H1 (cell line): ENCODE results near the gene CA7. TPM values are rescaled to one million over a fixed set of nuclear protein-coding genes. Genes with fewer than 3 reads are reported as not detected.

Source experiments
- CTCF ChIA-PET: fragments of 300-600 bp; sonication (Branson Sonifier 250); formaldehyde crosslinking; loops from one replicate; lab custom pipeline; 2021; ENCODE audit not compliant: partially characterized antibody; lab: Charles Lee
- POLR2A ChIA-PET: fragments of 300-600 bp; sonication (Branson Sonifier 250); formaldehyde crosslinking; loops from one replicate; lab custom pipeline; 2021; ENCODE audit warnings: inconsistent platforms; ENCODE audit not compliant: partially characterized antibody; lab: Charles Lee
- DNase-seq, 2 experiments: peaks; one replicate each; pipeline versions ENCODE4 v3.0.0 to v3.0.0-alpha.2; 2010 to 2022; ENCODE audit warnings: low spot score in 2 of 2, low read depth in 1 of 2, mixed read lengths in 1 of 2
- FAIRE-seq: peaks from 2 replicates; lab custom pipeline; 2011; peaks lifted over from hg19 to GRCh38; lab: Jason Lieb, UNC
- H2AFZ ChIP-seq: 2 replicates; pipeline ENCODE4 v1.8.1; 2012; ENCODE audit warnings: low read length, inconsistent platforms
- H2AK5ac ChIP-seq: 2 replicates; pipeline ENCODE4 v1.6.1; 2013; ENCODE audit warnings: low read depth, low read length
- H2BK120ac ChIP-seq: replicated peaks from 2 replicates; pipeline ENCODE3; 2013; ENCODE audit warnings: low read depth, low read length, inconsistent platforms
- H2BK12ac ChIP-seq: 2 replicates; pipeline ENCODE4 v1.6.1; 2013; ENCODE audit warnings: low read depth, low read length
- H2BK15ac ChIP-seq: 2 replicates; pipeline ENCODE4 v1.6.1; 2013; ENCODE audit warnings: low read length
- H2BK20ac ChIP-seq: 2 replicates; pipeline ENCODE4 v1.6.1; 2013; ENCODE audit warnings: low read length
- H2BK5ac ChIP-seq: 2 replicates; pipeline ENCODE4 v1.6.1; 2013; ENCODE audit warnings: low read depth, low read length
- H3K14ac ChIP-seq: 2 replicates; pipeline ENCODE4 v1.6.1; 2013; ENCODE audit warnings: inconsistent platforms; ENCODE audit not compliant: insufficient read length
- H3K18ac ChIP-seq: 2 replicates; pipeline ENCODE4 v1.6.1; 2013; ENCODE audit warnings: low read length; ENCODE audit errors: extremely low read depth
- H3K23ac ChIP-seq: 2 replicates; pipeline ENCODE4 v1.6.1; 2013; ENCODE audit warnings: inconsistent platforms; ENCODE audit not compliant: insufficient read length
- H3K23me2 ChIP-seq: 2 replicates; pipeline ENCODE4 v1.6.1; 2013; ENCODE audit warnings: low read depth, low read length
- H3K27ac ChIP-seq: 2 replicates; pipeline ENCODE4 v1.6.1; 2011; ENCODE audit warnings: low read depth, low read length, inconsistent platforms
- H3K27me3 ChIP-seq, 4 experiments: replicated peaks in 1 of 4; 1 replicate in 1 of 4; 2 replicates in 3 of 4; pipeline versions ENCODE4 v1.6.1 to v1.8.1; 2011 to 2013; ENCODE audit warnings: low read length in 3 of 4, mild to moderate bottlenecking in 3 of 4, inconsistent platforms in 2 of 4, mixed read lengths in 2 of 4, moderate library complexity in 1 of 4; ENCODE audit not compliant: control insufficient read depth in 3 of 4, insufficient read depth in 3 of 4; ENCODE audit errors: extremely low read depth in 1 of 4
- H3K36me3 ChIP-seq, 4 experiments: 2 replicates each; pipeline versions ENCODE4 v1.6.1 to v1.8.1; 2011 to 2013; ENCODE audit warnings: mild to moderate bottlenecking in 4 of 4, low read length in 3 of 4, moderate library complexity in 2 of 4, control low read depth in 1 of 4, inconsistent platforms in 1 of 4; ENCODE audit not compliant: insufficient read depth in 4 of 4, control insufficient read depth in 2 of 4
- H3K4ac ChIP-seq: replicated peaks from 2 replicates; pipeline ENCODE3; 2013; ENCODE audit warnings: low read length, low read depth, mixed read lengths, inconsistent platforms; ENCODE audit not compliant: insufficient read length
- H3K4me1 ChIP-seq, 4 experiments: replicated peaks in 1 of 4; 1 replicate in 1 of 4; 2 replicates in 3 of 4; pipeline versions ENCODE4 v1.6.1 to v1.8.1; 2011 to 2013; ENCODE audit warnings: low read length in 3 of 4, inconsistent platforms in 2 of 4, mixed read lengths in 1 of 4; ENCODE audit not compliant: insufficient read depth in 4 of 4, control insufficient read depth in 3 of 4
- H3K4me2 ChIP-seq, 2 experiments: 2 replicates each; pipeline versions ENCODE4 v1.6.1 to v1.8.1; 2011 to 2013; ENCODE audit warnings: low read depth in 2 of 2, low read length in 2 of 2, control low read depth in 1 of 2, inconsistent platforms in 1 of 2, mild to moderate bottlenecking in 1 of 2; ENCODE audit not compliant: insufficient read depth in 1 of 2
- H3K4me3 ChIP-seq, 4 experiments: fragments of 200-600, 300-600 bp in 1 of 4; sonication (generic), shearing (Covaris generic), sonication (Bioruptor Twin) in 1 of 4; 2 replicates each; pipeline versions ENCODE4 v1.5.1 to v1.8.1; 2011 to 2016; ENCODE audit warnings: low read length in 4 of 4, low read depth in 3 of 4, control low read depth in 2 of 4, inconsistent platforms in 2 of 4, mild to moderate bottlenecking in 2 of 4, mixed read lengths in 1 of 4, moderate library complexity in 1 of 4; ENCODE audit not compliant: insufficient read depth in 2 of 4; ENCODE audit errors: extremely low read depth in 1 of 4
- H3K56ac ChIP-seq: replicated peaks from 2 replicates; pipeline ENCODE3; 2013; ENCODE audit warnings: low read depth, mild to moderate bottlenecking, mixed read lengths, low read length, inconsistent platforms; ENCODE audit not compliant: insufficient read length
- H3K79me1 ChIP-seq: 2 replicates; pipeline ENCODE4 v1.6.1; 2013; ENCODE audit warnings: low read depth, low read length, control low read depth
- H3K79me2 ChIP-seq, 2 experiments: 2 replicates each; pipeline versions ENCODE4 v1.6.1 to v1.8.1; 2012 to 2013; ENCODE audit warnings: low read length in 2 of 2, mild to moderate bottlenecking in 2 of 2, inconsistent platforms in 1 of 2; ENCODE audit not compliant: insufficient read depth in 2 of 2, control insufficient read depth in 1 of 2
- H3K9ac ChIP-seq, 4 experiments: replicated peaks in 1 of 4; 1 replicate in 1 of 4; 2 replicates in 3 of 4; pipeline versions ENCODE4 v1.6.1 to v1.8.1; 2011 to 2013; ENCODE audit warnings: low read depth in 3 of 4, low read length in 3 of 4, control low read depth in 2 of 4, mild to moderate bottlenecking in 2 of 4, moderate library complexity in 2 of 4, inconsistent platforms in 1 of 4; ENCODE audit errors: extremely low read depth in 1 of 4
- H3K9me3 ChIP-seq, 2 experiments: 2 replicates each; pipeline versions ENCODE4 v1.6.1 to v1.8.1; 2012 to 2013; ENCODE audit warnings: mild to moderate bottlenecking in 2 of 2, moderate library complexity in 2 of 2, control low read depth in 1 of 2, inconsistent platforms in 1 of 2, low read depth in 1 of 2, low read length in 1 of 2, mixed read lengths in 1 of 2; ENCODE audit not compliant: insufficient read depth in 2 of 2
- H4K20me1 ChIP-seq, 2 experiments: replicated peaks in 1 of 2; 2 replicates each; pipeline versions ENCODE3 to v1.8.1; 2011 to 2013; ENCODE audit warnings: inconsistent platforms in 2 of 2, low read length in 2 of 2, mild to moderate bottlenecking in 1 of 2; ENCODE audit not compliant: insufficient read depth in 2 of 2, control insufficient read depth in 1 of 2
- H4K5ac ChIP-seq: 2 replicates; pipeline ENCODE4 v1.6.1; 2013; ENCODE audit warnings: low read length, low read depth, mixed read lengths, inconsistent platforms; ENCODE audit not compliant: insufficient read length
- H4K8ac ChIP-seq: 2 replicates; pipeline ENCODE4 v1.8.0; 2013; ENCODE audit warnings: mild to moderate bottlenecking, moderate library complexity, low read length, inconsistent platforms; ENCODE audit not compliant: insufficient read depth; ENCODE audit errors: extremely low read depth
- H4K91ac ChIP-seq: replicated peaks from 2 replicates; pipeline ENCODE3; 2013; ENCODE audit warnings: low read length, mixed read lengths, inconsistent platforms; ENCODE audit not compliant: insufficient read length
- BACH1 ChIP-seq: IDR thresholded peaks from 2 replicates; pipeline ENCODE4 v1.6.1; 2012; ENCODE audit warnings: low read length, improper control_type of control experiment
- SUZ12 ChIP-seq: fragments of 200-600 bp; sonication (generic); IDR thresholded peaks from 2 replicates; pipeline ENCODE4 v1.6.1; 2012; ENCODE audit warnings: mild to moderate bottlenecking, inconsistent platforms, low read length, moderate library complexity, mixed read lengths
- WGBS, 2 experiments: shearing (Covaris generic) in 1 of 2; methylation state at CpG; one replicate each; pipeline versions ENCODE4 v1.1.6 to v1.1.7; 2013 to 2015; ENCODE audit warnings: low lambda C conversion rate in 2 of 2, mixed read lengths in 2 of 2, inconsistent platforms in 1 of 2, low coverage in 1 of 2, missing lambda C conversion rate in 1 of 2; ENCODE audit not compliant: insufficient replicate concordance in 2 of 2, insufficient coverage in 1 of 2, insufficient read length in 1 of 2; ENCODE audit errors: extremely low coverage in 1 of 2, missing lambda C conversion rate in 1 of 2; 5-methylcytosine and 5-hydroxymethylcytosine counted together
- polyA plus RNA-seq, 7 experiments: library from polyadenylated mRNA; depleted of rRNA in 3 of 7; stranded (reverse) in 5 of 7; unstranded in 2 of 7; fragments of >200 nt in 5 of 7; fragments of 200-250 nt in 2 of 7; gene quantifications; 1 replicate in 5 of 7; 2 replicates in 1 of 7; 4 replicates in 1 of 7; pipeline versions ENCODE4 v1.2.1 to v1.2.3, GENCODE V29; 2011 to 2013; ENCODE audit warnings: missing spikeins in 2 of 7, mixed read lengths in 2 of 7
- total RNA-seq: library from RNA; stranded (reverse); fragmentation: NEBNext Ultra II Directional; extraction: Animal tissue kit (Norgen Biotek cat#: 25700); gene quantifications from 2 replicates; pipeline ENCODE4 v1.2.1, GENCODE V29; 2021

CA7 gene
- total and polyA plus RNA-seq, 2 of the 8 experiments (the other 6 are each of a cell fraction or from before 2014, with no cell fraction given), result 1.7 to 2.7 TPM

GRCh38 chr16:66845080-66845410 lies 831 bp downstream of the CA7 start:
- ChIA-PET POLR2A (interaction anchor here (0.6 to 3.3 kb wide), 3 partner anchors 15 to 94 kb away, joined by 3 to 26 read pairs (median 7); partner anchors contain the start of genes DYNC1LI2 and NAE1), CTCF (interaction anchor here (0.9 to 13.4 kb wide), 5 partner anchors 8 to 93 kb away, joined by 3 to 162 read pairs (median 4); partner anchors contain the start of gene NAE1)
- H3K27ac ChIP-seq, result no peak overlapping the region
- H3K4me2 ChIP-seq, result peak overlapping the region; percentile 80 to 98
- no peak overlapping the region for H2BK5ac ChIP-seq
- H2BK120ac ChIP-seq, result no peak overlapping the region
- H3K9ac ChIP-seq, result peak overlapping the region in 1 of 4 experiments; percentile 6; a peak in 2 of 7 replicates
- H3K4ac ChIP-seq, result no peak overlapping the region
- TF ChIP-seq SUZ12, result peak; percentile 41; the same call in 1 of the 2 replicates
- TF ChIP-seq BACH1, result no peak
- peaks cover 12% of the 10 kb centered on the region for H3K23me2 ChIP-seq
- H4K8ac ChIP-seq, result no peak overlapping the region
- H2BK20ac ChIP-seq, result no peak overlapping the region
- H3K56ac ChIP-seq, result no peak overlapping the region
- H3K27me3 ChIP-seq, result peaks cover 14 to 45% (median 36%) of the 10 kb centered on the region in 4 experiments
- H3K9me3 ChIP-seq, result no peaks in the 10 kb centered on the region
- no peak overlapping the region for H3K23ac ChIP-seq
- H4K20me1 ChIP-seq, result peaks cover 0 to 3% of the 10 kb centered on the region in 2 experiments
- no peaks in the 10 kb centered on the region for H3K79me2 ChIP-seq
- 47% methylated on average over 5 of the region's 10 CpGs; no CpG with 5 or more reads in 1 of the 2 experiments for WGBS, 2 experiments
- H2AFZ ChIP-seq, result peak overlapping the region; percentile 48; the same call in 1 of the 2 replicates
- no peak for DNase-seq
- H3K4me3 ChIP-seq, result peak overlapping the region; percentile 46 to 75 (median 62)
- no peak overlapping the region for H2BK12ac ChIP-seq
- no peaks in the 10 kb centered on the region for H3K36me3 ChIP-seq
- H3K4me1 ChIP-seq, result peaks cover 0 to 2% (median 0%) of the 10 kb centered on the region in 4 experiments; a peak in 3 of 7 replicates
- no peak overlapping the region for H3K14ac ChIP-seq
- no peak overlapping the region for H4K91ac ChIP-seq
- H3K79me1 ChIP-seq, result no peaks in the 10 kb centered on the region
- peak overlapping the region; percentile 48; the same call in 1 of the 2 replicates for H3K18ac ChIP-seq
- H2AK5ac ChIP-seq, result no peak overlapping the region
- no peak for FAIRE-seq
- H2BK15ac ChIP-seq, result no peak overlapping the region
- no peak overlapping the region for H4K5ac ChIP-seq
